Endothelial cell (in vitro differentiated cells): ENCODE measurements around the gene PRMT3. TPM values are rescaled to one million over a fixed set of nuclear protein-coding genes. Genes with fewer than 3 reads are reported as not detected.

Experiments
- DNase-seq: peaks from one replicate; pipeline ENCODE4 v3.0.0; 2021; ENCODE audit warnings: low spot score
- H3K27ac Mint-ChIP-seq: one replicate; pipeline ENCODE4 v1.8.0; 2021; ENCODE audit warnings: mixed read lengths, inconsistent platforms; ENCODE audit not compliant: unreplicated experiment
- H3K27me3 Mint-ChIP-seq: one replicate; pipeline ENCODE4 v1.8.0; 2021; ENCODE audit warnings: mild to moderate bottlenecking, moderate library complexity, mixed read lengths, inconsistent platforms; ENCODE audit not compliant: unreplicated experiment
- H3K36me3 Mint-ChIP-seq: one replicate; pipeline ENCODE4 v1.8.0; 2021; ENCODE audit warnings: mild to moderate bottlenecking, low read depth, mixed read lengths, inconsistent platforms; ENCODE audit not compliant: unreplicated experiment
- H3K4me1 Mint-ChIP-seq: one replicate; pipeline ENCODE4 v1.8.0; 2021; ENCODE audit warnings: mild to moderate bottlenecking, mixed read lengths, inconsistent platforms; ENCODE audit not compliant: unreplicated experiment
- H3K4me3 Mint-ChIP-seq: one replicate; pipeline ENCODE4 v1.8.0; 2021; ENCODE audit warnings: mild to moderate bottlenecking, mixed read lengths, inconsistent platforms; ENCODE audit not compliant: unreplicated experiment
- H3K9me3 Mint-ChIP-seq: one replicate; pipeline ENCODE4 v1.8.0; 2021; ENCODE audit warnings: mixed read lengths, inconsistent platforms; ENCODE audit not compliant: unreplicated experiment
- CTCF ChIP-seq: fragments of 200-600 bp; sonication (generic); IDR thresholded peaks from one replicate; pipeline ENCODE4 v1.5.0; 2021; ENCODE audit warnings: antibody characterized with exemption; ENCODE audit not compliant: unreplicated experiment
- total RNA-seq: library from RNA; stranded (reverse); fragmentation: NEBNext Ultra II Directional; extraction: Animal tissue kit (Norgen Biotek cat#: 25700); gene quantifications from one replicate; pipeline ENCODE4 v1.2.1, GENCODE V29; 2021; ENCODE audit not compliant: unreplicated experiment

Gene PRMT3
- total RNA-seq, 1 donor from 2014 or later = 5.4 TPM

DNA sequence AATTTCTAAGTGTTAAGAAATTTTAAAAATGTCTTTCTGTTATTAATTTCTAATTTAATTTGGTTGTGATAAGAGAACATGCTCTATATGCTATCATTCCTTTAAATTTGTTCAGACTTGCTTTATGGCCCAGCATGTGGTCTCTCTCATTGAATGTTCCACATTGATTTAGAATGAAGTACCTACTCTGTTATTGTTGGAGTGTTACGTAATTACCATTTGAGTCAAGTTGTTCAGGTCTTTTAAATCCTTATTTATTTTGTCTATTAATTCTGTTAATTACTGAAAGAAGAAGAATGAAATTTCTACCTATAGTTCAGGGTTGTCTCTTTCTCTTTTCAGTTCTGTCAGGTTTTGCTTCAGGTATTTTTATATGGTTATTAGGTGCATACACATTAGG, 57.0 kb downstream of the PRMT3 start:
- no peak for DNase-seq
- Mint-ChIP-seq H3K4me3 (no peak overlapping the region), H3K9me3 (no peaks in the 10 kb centered on the region), H3K27me3 (no peaks in the 10 kb centered on the region), H3K4me1 (no peaks in the 10 kb centered on the region), H3K36me3 (no peaks in the 10 kb centered on the region), H3K27ac (no peak overlapping the region)
- TF ChIP-seq CTCF = no peak

DNA sequence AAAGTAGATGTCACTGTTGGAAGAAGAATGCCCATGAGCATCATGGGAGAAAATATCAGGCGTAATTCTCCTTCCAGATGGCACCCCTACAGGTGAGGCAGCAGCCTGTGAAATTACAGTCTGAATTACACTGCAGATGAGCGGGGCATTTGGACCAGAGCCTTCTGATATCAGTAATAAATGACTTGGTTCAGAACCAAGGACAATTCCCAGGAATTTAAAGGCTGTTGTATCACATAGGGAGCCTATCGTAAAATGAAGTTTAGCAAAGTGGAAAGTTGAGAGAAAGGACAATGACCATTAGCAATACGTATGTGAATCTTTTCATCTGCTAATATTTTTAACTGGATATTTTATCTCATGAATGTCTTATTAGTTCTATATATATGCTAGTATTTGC, 61.3 kb downstream of the PRMT3 start:
- H3K9me3 Mint-ChIP-seq = no peaks in the 10 kb centered on the region
- H3K36me3 Mint-ChIP-seq = no peaks in the 10 kb centered on the region
- no peak for DNase-seq
- TF ChIP-seq CTCF = no peak
- no peaks in the 10 kb centered on the region for H3K4me1 Mint-ChIP-seq
- H3K4me3 Mint-ChIP-seq = no peak overlapping the region
- no peaks in the 10 kb centered on the region for H3K27me3 Mint-ChIP-seq
- H3K27ac Mint-ChIP-seq = no peak overlapping the region

- no peaks in the 10 kb centered on the region for H3K36me3 Mint-ChIP-seq
- no peaks in the 10 kb centered on the region for H3K9me3 Mint-ChIP-seq
- no peak for DNase-seq
- no peak for TF ChIP-seq CTCF
- H3K27me3 Mint-ChIP-seq = no peaks in the 10 kb centered on the region
- H3K27ac Mint-ChIP-seq = no peak overlapping the region
- no peaks in the 10 kb centered on the region for H3K4me1 Mint-ChIP-seq
- no peak overlapping the region for H3K4me3 Mint-ChIP-seq
Observed at GRCh38 chr11:20450829-20451228, 63.3 kb downstream of the PRMT3 start.

DNA sequence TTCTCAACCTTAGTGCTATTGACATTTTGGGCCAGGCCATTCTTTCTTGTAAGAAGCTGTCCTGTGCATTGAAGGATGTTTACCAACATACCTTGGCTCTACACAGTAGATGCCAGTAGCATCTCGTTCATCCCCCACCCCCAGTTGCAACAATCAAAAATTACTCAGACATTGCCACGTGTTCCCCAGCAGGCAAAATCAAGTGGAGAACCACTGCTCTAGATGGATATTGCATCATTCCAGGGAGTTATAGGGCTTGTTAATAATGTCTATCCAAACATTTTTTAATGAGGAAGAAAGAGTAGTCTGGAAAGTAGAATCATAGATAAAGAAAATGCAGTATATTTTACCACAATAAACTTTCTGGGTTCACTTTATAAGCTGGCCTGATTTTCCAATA, 64.1 kb downstream of the PRMT3 start:
- H3K4me3 Mint-ChIP-seq = no peak overlapping the region
- no peak for DNase-seq
- H3K4me1 Mint-ChIP-seq = no peaks in the 10 kb centered on the region
- H3K27me3 Mint-ChIP-seq = no peaks in the 10 kb centered on the region
- no peaks in the 10 kb centered on the region for H3K9me3 Mint-ChIP-seq
- no peaks in the 10 kb centered on the region for H3K36me3 Mint-ChIP-seq
- no peak for TF ChIP-seq CTCF
- H3K27ac Mint-ChIP-seq = no peak overlapping the region

DNA sequence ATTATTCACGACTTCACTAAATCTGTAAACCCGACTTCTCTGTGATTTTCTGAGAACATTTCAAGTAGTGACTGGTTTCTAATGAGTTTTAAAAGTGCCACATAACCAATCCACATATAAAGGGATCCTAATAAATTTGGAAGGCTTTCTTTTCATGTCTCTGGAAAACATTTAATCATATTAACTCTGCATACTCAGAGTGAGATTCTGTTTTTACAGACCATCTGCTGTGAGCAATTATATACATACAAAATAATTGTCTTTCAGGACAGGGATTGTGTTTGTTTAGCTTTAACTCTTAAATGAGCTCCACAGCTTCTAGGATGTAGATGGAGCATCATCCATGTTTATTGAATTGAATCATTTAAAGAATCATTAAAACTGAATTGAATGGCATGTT, 65.1 kb downstream of the PRMT3 start:
- Mint-ChIP-seq H3K4me3 (no peak overlapping the region), H3K4me1 (no peaks in the 10 kb centered on the region), H3K9me3 (no peaks in the 10 kb centered on the region), H3K27ac (no peak overlapping the region), H3K27me3 (no peaks in the 10 kb centered on the region), H3K36me3 (no peaks in the 10 kb centered on the region)
- TF ChIP-seq CTCF = no peak
- no peak for DNase-seq
